SK-N-MC (cell line): Measurements from ENCODE around the gene MSRB1.

ENCODE experiments used
- EZH2 ChIP-seq: fragments of 200-600 bp; sonication (generic); IDR thresholded peaks from one replicate; pipeline ENCODE4 v1.6.1; 2017; ENCODE audit warnings: antibody characterized with exemption
- POLR2AphosphoS5 ChIP-seq: IDR thresholded peaks from 2 replicates; pipeline ENCODE4 v1.6.1; 2012; ENCODE audit warnings: mild to moderate bottlenecking, low read depth, low read length, borderline replicate concordance

DNA sequence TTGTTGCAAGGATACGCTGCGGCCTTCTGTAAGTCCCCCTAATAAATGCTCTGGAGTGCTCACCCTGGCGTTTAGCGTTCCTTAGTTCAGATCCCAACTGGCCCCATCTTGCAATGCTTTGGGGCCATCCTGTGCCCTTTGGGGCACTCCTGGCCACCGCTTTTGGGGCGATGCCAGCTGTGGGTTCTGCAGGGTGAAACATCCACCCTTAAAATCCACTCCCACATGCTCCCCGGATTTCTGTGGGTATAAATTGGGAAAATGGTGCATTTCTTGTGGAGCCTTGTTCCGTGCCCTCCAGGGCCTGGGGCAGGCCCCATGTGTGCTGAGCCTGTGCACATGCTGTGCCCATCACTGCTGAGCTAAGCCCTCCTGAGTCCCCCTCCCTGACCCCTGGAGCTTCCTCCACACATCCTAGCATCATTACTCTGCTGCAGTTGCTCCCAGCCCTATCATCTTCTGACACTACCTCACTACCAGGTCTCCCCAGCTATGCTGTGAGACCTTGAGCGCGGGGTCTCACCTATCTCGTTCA lies 6.0 kb downstream of the MSRB1 start:
- no peak for TF ChIP-seq EZH2
- no peak for TF ChIP-seq POLR2AphosphoS5
